MCF 10A (cell line): Measurements from ENCODE around the gene UMODL1. TPM values are rescaled to one million over a fixed set of nuclear protein-coding genes. Genes with fewer than 3 reads are reported as not detected.

ENCODE experiments used
- BruUV-seq: library from RNA; stranded (reverse); fragments of 400-500 nt; replicated peaks from 2 replicates; lab custom pipeline; 2021; lab: Mats Ljungman, UMichigan
- CTCF ChIA-PET: fragments of 300-600 bp; sonication (Branson Sonifier 250); formaldehyde crosslinking; extraction: SDS; loops from one replicate; lab custom pipeline; 2021; ENCODE audit warnings: antibody characterized with exemption, inconsistent platforms; lab: Yijun Ruan, JAX
- POLR2A ChIA-PET: fragments of 300-600, 350-650 bp; sonication (Branson Sonifier 250); formaldehyde crosslinking; extraction: SDS; loops from one replicate; lab custom pipeline; 2020; ENCODE audit warnings: antibody characterized with exemption, inconsistent platforms; lab: Yijun Ruan, JAX
- DNase-seq: peaks from one replicate; pipeline ENCODE4 v3.0.0-alpha.2; 2018; ENCODE audit not compliant: unreplicated experiment
- H3K27ac Mint-ChIP-seq: one replicate; pipeline ENCODE4 v1.8.0; 2022; ENCODE audit warnings: mild to moderate bottlenecking, low read depth, mixed read lengths; ENCODE audit not compliant: unreplicated experiment
- H3K27me3 Mint-ChIP-seq: one replicate; pipeline ENCODE4 v1.8.0; 2022; ENCODE audit warnings: mixed read lengths; ENCODE audit not compliant: insufficient read depth, unreplicated experiment
- H3K36me3 Mint-ChIP-seq: one replicate; pipeline ENCODE4 v1.8.0; 2022; ENCODE audit warnings: mild to moderate bottlenecking, moderate library complexity, mixed read lengths; ENCODE audit not compliant: insufficient read depth, unreplicated experiment
- H3K4me1 Mint-ChIP-seq: one replicate; pipeline ENCODE4 v1.8.0; 2022; ENCODE audit warnings: mixed read lengths; ENCODE audit not compliant: insufficient read depth, unreplicated experiment
- H3K4me3 Mint-ChIP-seq: one replicate; pipeline ENCODE4 v1.8.0; 2022; ENCODE audit warnings: mild to moderate bottlenecking, moderate library complexity, mixed read lengths; ENCODE audit not compliant: unreplicated experiment
- H3K9me3 Mint-ChIP-seq: one replicate; pipeline ENCODE4 v1.8.0; 2022; ENCODE audit warnings: mixed read lengths; ENCODE audit not compliant: unreplicated experiment
- CTCF ChIP-seq: fragments of 200-600 bp; IDR thresholded peaks from one replicate; pipeline ENCODE4 v1.8.0; 2022; ENCODE audit warnings: antibody characterized with exemption, mild to moderate bottlenecking; ENCODE audit not compliant: unreplicated experiment
- intact Hi-C: fragments of 100-400 bp; cut with micrococcal nuclease; formaldehyde crosslinking; loops from 2 replicates; pipeline ENCODE4 v1.14.1; 2022
- total RNA-seq: library from RNA; stranded (reverse); gene quantifications from 2 replicates; pipeline ENCODE4 v1.2.3, GENCODE V29; 2022

Gene UMODL1
- total RNA-seq, 1 experiment from 2014 or later = not detected

- no TSS peak for BruUV-seq
- CTCF ChIA-PET = no interaction called here
Observed at GRCh38 chr21:42041711-42042110, 29.4 kb upstream of the UMODL1 start.

GRCh38 chr21:42042651-42043050 is 28.5 kb upstream of the UMODL1 start:
- intact Hi-C loops = no loop called here
- ChIA-PET CTCF (interaction anchor here (0.6 to 0.8 kb wide), 3 partner anchors 15 to 227 kb away, joined by 3 to 4 read pairs (median 3); no protein-coding TSS in a partner anchor), POLR2A (no interaction called here)
- no peak for TF ChIP-seq CTCF
- Mint-ChIP-seq H3K27ac (no peak overlapping the region), H3K27me3 (no peaks in the 10 kb centered on the region), H3K4me3 (no peak overlapping the region), H3K4me1 (peaks cover 24% of the 10 kb centered on the region), H3K36me3 (peaks cover 8% of the 10 kb centered on the region), H3K9me3 (no peaks in the 10 kb centered on the region)
- no peak for DNase-seq
- no TSS peak for BruUV-seq

More at GRCh38 chr21:42041711-42042110, 29.4 kb upstream of the UMODL1 start:
- Mint-ChIP-seq H3K4me1 (peaks cover 24% of the 10 kb centered on the region), H3K4me3 (no peak overlapping the region), H3K27me3 (no peaks in the 10 kb centered on the region), H3K27ac (no peak overlapping the region), H3K36me3 (peaks cover 2% of the 10 kb centered on the region), H3K9me3 (no peaks in the 10 kb centered on the region)
- no peak for TF ChIP-seq CTCF
- intact Hi-C loops = no loop called here
- POLR2A ChIA-PET = interaction anchor here (0.9 kb wide), 1 partner anchor 16 kb away, joined by 3 read pairs; no protein-coding TSS in a partner anchor
- DNase-seq = no peak

GRCh38 chr21:42043201-42043895 is 27.8 kb upstream of the UMODL1 start:
- ChIA-PET CTCF (interaction anchor here (1.1 kb wide), 1 partner anchor 37 kb away, joined by 3 read pairs; no protein-coding TSS in a partner anchor), POLR2A (no interaction called here)
- Mint-ChIP-seq H3K36me3 (peaks cover 8% of the 10 kb centered on the region), H3K4me3 (no peak overlapping the region), H3K9me3 (no peaks in the 10 kb centered on the region), H3K27ac (no peak overlapping the region), H3K27me3 (no peaks in the 10 kb centered on the region), H3K4me1 (peaks cover 24% of the 10 kb centered on the region)
- no peak for DNase-seq
- no TSS peak for BruUV-seq
- intact Hi-C loops = no loop called here
- no peak for TF ChIP-seq CTCF

GRCh38 chr21:42043961-42044360 is 27.2 kb upstream of the UMODL1 start:
- ChIA-PET CTCF (interaction anchor here (0.7 to 1.1 kb wide), 2 partner anchors 24 to 36 kb away, joined by 3 to 4 read pairs; no protein-coding TSS in a partner anchor), POLR2A (no interaction called here)

More at GRCh38 chr21:42043961-42044360, 27.2 kb upstream of the UMODL1 start:
- Mint-ChIP-seq H3K27ac (no peak overlapping the region), H3K36me3 (peaks cover 8% of the 10 kb centered on the region), H3K4me3 (no peak overlapping the region), H3K27me3 (no peaks in the 10 kb centered on the region), H3K9me3 (no peaks in the 10 kb centered on the region), H3K4me1 (peaks cover 24% of the 10 kb centered on the region)
- no TSS peak for BruUV-seq
- TF ChIP-seq CTCF = no peak
- intact Hi-C loops = no loop called here
- no peak for DNase-seq
